ENCODE measurements around the gene VSIG4. TPM values are rescaled to one million over a fixed set of nuclear protein-coding genes. Genes with fewer than 3 reads are reported as not detected.

The VSIG4 gene
- total RNA-seq, 1 donor from 2014 or later: 237 TPM

GRCh38 chrX:66000178-66000577 lies 39.7 kb downstream of the VSIG4 start:
- H3K4me3 ChIP-seq: no peak overlapping the region
- ATAC-seq (no peak), DNase-seq (no peak)
- no peak for TF ChIP-seq CTCF (IDR thresholded peaks at IDR 0.05)
- H3K27ac ChIP-seq: no peak overlapping the region
- H3K36me3 ChIP-seq: no peaks in the 10 kb centered on the region
- intact Hi-C loops (cut with DNase I): no loop called here
- H3K4me1 ChIP-seq: no peaks in the 10 kb centered on the region
- H3K9me3 ChIP-seq: no peaks in the 10 kb centered on the region
- H3K27me3 ChIP-seq: no peaks in the 10 kb centered on the region

- H3K27ac ChIP-seq: no peak overlapping the region
- no peak for DNase-seq
- no peak overlapping the region for H3K4me3 ChIP-seq
- H3K9me3 ChIP-seq: no peaks in the 10 kb centered on the region
- no peaks in the 10 kb centered on the region for H3K4me1 ChIP-seq
- no peaks in the 10 kb centered on the region for H3K27me3 ChIP-seq
- no peaks in the 10 kb centered on the region for H3K36me3 ChIP-seq
- intact Hi-C loops (cut with DNase I): no loop called here
- ATAC-seq: no peak
- no peak for TF ChIP-seq CTCF (IDR thresholded peaks at IDR 0.05)
Observed at GRCh38 chrX:65999563-66000148, 40.2 kb downstream of the VSIG4 start.

- Histone ChIP-seq H3K36me3 (no peaks in the 10 kb centered on the region), H3K27ac (no peak overlapping the region), H3K27me3 (no peaks in the 10 kb centered on the region), H3K9me3 (no peaks in the 10 kb centered on the region), H3K4me3 (no peak overlapping the region), H3K4me1 (no peaks in the 10 kb centered on the region)
- TF ChIP-seq CTCF (IDR thresholded peaks at IDR 0.05): no peak
- intact Hi-C loops (cut with DNase I): no loop called here
- ATAC-seq (no peak), DNase-seq (no peak)
Observed at GRCh38 chrX:65999029-65999562, 40.8 kb downstream of the VSIG4 start.

GRCh38 chrX:65997978-65998717 lies 41.7 kb downstream of the VSIG4 start:
- TF ChIP-seq CTCF (IDR thresholded peaks at IDR 0.05): no peak
- Histone ChIP-seq H3K27ac (no peak overlapping the region), H3K27me3 (no peaks in the 10 kb centered on the region), H3K4me1 (no peaks in the 10 kb centered on the region), H3K4me3 (no peak overlapping the region), H3K36me3 (no peaks in the 10 kb centered on the region), H3K9me3 (no peaks in the 10 kb centered on the region)
- ATAC-seq: peak; percentile 93
- no peak for DNase-seq
- intact Hi-C loops (cut with DNase I): no loop called here

GRCh38 chrX:65994519-65995506 lies 45.1 kb downstream of the VSIG4 start:
- TF ChIP-seq CTCF (IDR thresholded peaks at IDR 0.05): no peak
- intact Hi-C loops (cut with DNase I): no loop called here
- H3K27ac ChIP-seq: no peak overlapping the region

More at GRCh38 chrX:65994519-65995506, 45.1 kb downstream of the VSIG4 start:
- DNase-seq: no peak
- Histone ChIP-seq H3K4me1 (no peaks in the 10 kb centered on the region), H3K36me3 (no peaks in the 10 kb centered on the region), H3K27me3 (no peaks in the 10 kb centered on the region), H3K4me3 (no peak overlapping the region), H3K9me3 (no peaks in the 10 kb centered on the region)
- no peak for ATAC-seq
